ENCODE results near the gene SLC17A4.
"Not testable (repeated sequence)": the region's sequence is repeated elsewhere in the genome, so short reads cannot be mapped to it uniquely, and the experiment has no call there.

Gene SLC17A4

DNA sequence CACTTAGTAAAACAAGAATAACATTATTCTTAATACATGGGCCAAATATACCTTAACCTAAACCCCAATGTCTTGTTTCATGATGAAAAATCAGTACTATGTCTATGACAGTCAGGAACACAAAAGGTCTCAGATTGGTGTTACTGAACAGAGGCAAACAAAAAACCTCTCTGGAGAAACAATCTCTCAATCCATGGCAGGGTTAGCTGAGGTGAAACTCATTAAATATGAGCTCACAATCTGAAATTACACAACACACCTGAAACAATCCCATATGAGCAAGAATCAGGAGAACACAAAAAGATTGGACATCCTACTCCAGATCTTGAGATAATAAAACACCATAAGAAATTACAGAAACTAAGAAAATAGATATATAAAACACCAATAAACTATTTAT lies 6.5 kb upstream of the SLC17A4 start:
- Histone ChIP-seq H4K20me1 (ENCODE audit: insufficient read depth, low read length, poor library complexity, severe bottlenecking) (no peaks in the 10 kb centered on the region), H3K4me3 (ENCODE audit: low read length, poor library complexity, severe bottlenecking) (no peak overlapping the region), H3K9me2 (replicated peaks; ENCODE audit: low read depth, low read length) (no peaks in the 10 kb centered on the region), H2AFZ (ENCODE audit: low read length) (no peak overlapping the region), H3K27me3 (ENCODE audit: insufficient read depth, low read length, poor library complexity, severe bottlenecking) (no peaks in the 10 kb centered on the region), H3K36me3 (ENCODE audit: insufficient read depth, low read length) (no peaks in the 10 kb centered on the region), H3F3A (ENCODE audit: low read depth) (no peaks in the 10 kb centered on the region), H3K4me1 (ENCODE audit: insufficient read depth, low read length, poor library complexity, severe bottlenecking) (no peaks in the 10 kb centered on the region), H3K4me2 (ENCODE audit: low read depth, low read length, poor library complexity, severe bottlenecking) (no peak overlapping the region), H3K79me2 (ENCODE audit: insufficient read depth, low read length) (no peaks in the 10 kb centered on the region), H3K9ac (ENCODE audit: low read depth, low read length, poor library complexity, severe bottlenecking) (no peak overlapping the region), H3K9me3 (ENCODE audit: insufficient read depth, low read depth, low read length) (no peaks in the 10 kb centered on the region)
- TF ChIP-seq, protein P1, sequence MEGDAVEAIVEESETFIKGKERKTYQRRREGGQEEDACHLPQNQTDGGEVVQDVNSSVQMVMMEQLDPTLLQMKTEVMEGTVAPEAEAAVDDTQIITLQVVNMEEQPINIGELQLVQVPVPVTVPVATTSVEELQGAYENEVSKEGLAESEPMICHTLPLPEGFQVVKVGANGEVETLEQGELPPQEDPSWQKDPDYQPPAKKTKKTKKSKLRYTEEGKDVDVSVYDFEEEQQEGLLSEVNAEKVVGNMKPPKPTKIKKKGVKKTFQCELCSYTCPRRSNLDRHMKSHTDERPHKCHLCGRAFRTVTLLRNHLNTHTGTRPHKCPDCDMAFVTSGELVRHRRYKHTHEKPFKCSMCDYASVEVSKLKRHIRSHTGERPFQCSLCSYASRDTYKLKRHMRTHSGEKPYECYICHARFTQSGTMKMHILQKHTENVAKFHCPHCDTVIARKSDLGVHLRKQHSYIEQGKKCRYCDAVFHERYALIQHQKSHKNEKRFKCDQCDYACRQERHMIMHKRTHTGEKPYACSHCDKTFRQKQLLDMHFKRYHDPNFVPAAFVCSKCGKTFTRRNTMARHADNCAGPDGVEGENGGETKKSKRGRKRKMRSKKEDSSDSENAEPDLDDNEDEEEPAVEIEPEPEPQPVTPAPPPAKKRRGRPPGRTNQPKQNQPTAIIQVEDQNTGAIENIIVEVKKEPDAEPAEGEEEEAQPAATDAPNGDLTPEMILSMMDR (conservative IDR thresholded peaks at IDR 0.05; ENCODE audit: low read length), result no peak
- no peak for TF ChIP-seq EZH2phosphoT487 (IDR thresholded peaks at IDR 0.05; ENCODE audit: borderline replicate concordance)

- not testable (repeated sequence) for H3F3A ChIP-seq (ENCODE audit: low read depth); H3K4me2 ChIP-seq (ENCODE audit: low read depth, low read length, poor library complexity, severe bottlenecking); H3K27me3 ChIP-seq (ENCODE audit: insufficient read depth, low read length, poor library complexity, severe bottlenecking); H4K20me1 ChIP-seq (ENCODE audit: insufficient read depth, low read length, poor library complexity, severe bottlenecking); H3K79me2 ChIP-seq (ENCODE audit: insufficient read depth, low read length); H3K36me3 ChIP-seq (ENCODE audit: insufficient read depth, low read length); H3K4me1 ChIP-seq (ENCODE audit: insufficient read depth, low read length, poor library complexity, severe bottlenecking); H2AFZ ChIP-seq (ENCODE audit: low read length); H3K9me3 ChIP-seq (ENCODE audit: insufficient read depth, low read depth, low read length); H3K4me3 ChIP-seq (ENCODE audit: low read length, poor library complexity, severe bottlenecking); H3K9me2 ChIP-seq (replicated peaks; ENCODE audit: low read depth, low read length); H3K9ac ChIP-seq (ENCODE audit: low read depth, low read length, poor library complexity, severe bottlenecking)
These were observed 5.7 kb upstream of the SLC17A4 start for GRCh38 chr6:25748601-25749517.

- H3K4me1 ChIP-seq (ENCODE audit: insufficient read depth, low read length, poor library complexity, severe bottlenecking), result no peaks in the 10 kb centered on the region
These were observed 4.7 kb upstream of the SLC17A4 start for GRCh38 chr6:25749837-25750236.

More at GRCh38 chr6:25749837-25750236, 4.7 kb upstream of the SLC17A4 start:
- no peaks in the 10 kb centered on the region for H3K79me2 ChIP-seq (ENCODE audit: insufficient read depth, low read length)
- H3K4me3 ChIP-seq (ENCODE audit: low read length, poor library complexity, severe bottlenecking), result no peak overlapping the region
- H3K9me3 ChIP-seq (ENCODE audit: insufficient read depth, low read depth, low read length), result no peaks in the 10 kb centered on the region
- no peak overlapping the region for H2AFZ ChIP-seq (ENCODE audit: low read length)
- TF ChIP-seq, protein P1 (conservative IDR thresholded peaks at IDR 0.05; ENCODE audit: low read length), result no peak
- TF ChIP-seq EZH2phosphoT487 (IDR thresholded peaks at IDR 0.05; ENCODE audit: borderline replicate concordance), result no peak
- H3K9me2 ChIP-seq (replicated peaks; ENCODE audit: low read depth, low read length), result no peaks in the 10 kb centered on the region
- no peaks in the 10 kb centered on the region for H3F3A ChIP-seq (ENCODE audit: low read depth)
- no peaks in the 10 kb centered on the region for H3K36me3 ChIP-seq (ENCODE audit: insufficient read depth, low read length)
- no peak overlapping the region for H3K9ac ChIP-seq (ENCODE audit: low read depth, low read length, poor library complexity, severe bottlenecking)
- no peaks in the 10 kb centered on the region for H3K27me3 ChIP-seq (ENCODE audit: insufficient read depth, low read length, poor library complexity, severe bottlenecking)
- H4K20me1 ChIP-seq (ENCODE audit: insufficient read depth, low read length, poor library complexity, severe bottlenecking), result no peaks in the 10 kb centered on the region
- no peak overlapping the region for H3K4me2 ChIP-seq (ENCODE audit: low read depth, low read length, poor library complexity, severe bottlenecking)

Measured in Loucy (cell line).